GM21360 (cell line): Measurements from ENCODE around the gene DKK3.

ENCODE experiments used
- ATAC-seq: cut with Tn5 transposase; IDR thresholded peaks from one replicate; pipeline ENCODE4 v1.9.1; 2021; ENCODE audit warnings: mild to moderate bottlenecking, moderate library complexity; ENCODE audit not compliant: unreplicated experiment

Gene DKK3

GRCh38 chr11:11948242-11948947 is 60.0 kb downstream of the DKK3 start:
- ATAC-seq, result no peak

- ATAC-seq, result no peak
Observed at GRCh38 chr11:11947825-11948224, 60.6 kb downstream of the DKK3 start.

- ATAC-seq, result no peak
Observed at GRCh38 chr11:11946878-11947277, 61.5 kb downstream of the DKK3 start.

- no peak for ATAC-seq
Observed at GRCh38 chr11:11946180-11946579, 62.2 kb downstream of the DKK3 start.

GRCh38 chr11:11944444-11944843 is 64.0 kb downstream of the DKK3 start:
- ATAC-seq, result no peak

- no peak for ATAC-seq
Observed at GRCh38 chr11:11942668-11943067, 65.8 kb downstream of the DKK3 start.

- no peak for ATAC-seq
Observed at GRCh38 chr11:11940551-11940950, 67.9 kb downstream of the DKK3 start.

- ATAC-seq, result no peak
Observed at GRCh38 chr11:11937957-11938356, 70.5 kb downstream of the DKK3 start.

- no peak for ATAC-seq
Observed at GRCh38 chr11:11937433-11937832, 71.0 kb downstream of the DKK3 start.

GRCh38 chr11:11935536-11935935 is 72.9 kb downstream of the DKK3 start:
- ATAC-seq, result no peak

GRCh38 chr11:11931461-11932055 is 76.9 kb downstream of the DKK3 start:
- ATAC-seq, result no peak

GRCh38 chr11:11929920-11930319 is 78.5 kb downstream of the DKK3 start:
- no peak for ATAC-seq

- no peak for ATAC-seq
Observed at GRCh38 chr11:11923828-11924227, 84.6 kb downstream of the DKK3 start.

- ATAC-seq, result no peak
Observed at GRCh38 chr11:11916981-11917399, 91.4 kb downstream of the DKK3 start.

- no peak for ATAC-seq
Observed at GRCh38 chr11:11915625-11916024, 92.8 kb downstream of the DKK3 start.

GRCh38 chr11:11913395-11913794 is 95.0 kb downstream of the DKK3 start:
- no peak for ATAC-seq
